HG03196 (cell line): ENCODE results near the gene ZNF316.
"Not testable (repeated sequence)": the region's sequence is repeated elsewhere in the genome, so short reads cannot be mapped to it uniquely, and the experiment has no call there.

Experiments used
- ATAC-seq: cut with Tn5 transposase; IDR thresholded peaks from one replicate; pipeline ENCODE4 v1.9.1; 2021; ENCODE audit not compliant: unreplicated experiment

The ZNF316 gene

DNA sequence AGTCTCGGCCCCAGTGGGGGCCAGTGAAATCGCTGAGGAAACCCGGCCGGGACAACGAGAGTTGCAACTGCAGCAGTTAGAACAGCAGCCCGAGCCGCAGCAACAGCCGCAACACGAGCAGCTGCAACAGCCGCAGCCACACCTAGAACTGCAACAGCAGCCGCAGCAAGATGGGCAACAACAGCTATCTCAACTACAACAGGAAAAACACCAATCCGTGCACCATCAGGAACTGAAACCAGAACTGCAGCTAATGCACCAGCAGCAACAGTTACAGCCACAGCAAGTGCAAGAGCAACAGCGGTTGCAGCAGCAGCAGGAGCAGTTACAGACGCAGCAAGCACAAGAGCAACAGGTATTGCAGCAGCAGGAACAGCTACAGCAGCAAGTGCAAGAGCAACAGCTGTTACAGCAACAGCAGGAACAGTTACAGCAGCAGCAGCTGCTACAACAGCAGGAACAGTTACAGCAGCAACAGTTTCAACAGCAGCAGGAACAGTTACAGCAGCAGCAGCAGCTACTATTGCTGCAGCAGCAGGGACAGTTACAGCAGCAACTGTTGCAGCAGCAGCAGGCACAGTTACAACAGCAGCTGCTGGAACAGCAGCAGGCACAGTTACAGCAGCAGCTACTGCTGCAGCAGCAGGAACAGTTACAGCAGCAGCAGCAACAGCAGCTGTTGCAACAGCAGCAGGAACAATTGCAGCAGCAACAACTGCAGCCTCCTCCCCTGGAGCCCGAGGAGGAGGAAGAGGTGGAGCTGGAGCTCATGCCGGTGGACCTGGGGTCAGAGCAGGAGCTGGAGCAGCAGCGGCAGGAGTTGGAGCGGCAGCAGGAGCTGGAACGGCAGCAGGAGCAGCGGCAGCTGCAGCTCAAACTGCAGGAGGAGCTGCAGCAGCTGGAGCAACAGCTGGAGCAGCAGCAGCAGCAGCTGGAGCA is 15.7 kb upstream of the ZNF316 start:
- ATAC-seq = no peak

DNA sequence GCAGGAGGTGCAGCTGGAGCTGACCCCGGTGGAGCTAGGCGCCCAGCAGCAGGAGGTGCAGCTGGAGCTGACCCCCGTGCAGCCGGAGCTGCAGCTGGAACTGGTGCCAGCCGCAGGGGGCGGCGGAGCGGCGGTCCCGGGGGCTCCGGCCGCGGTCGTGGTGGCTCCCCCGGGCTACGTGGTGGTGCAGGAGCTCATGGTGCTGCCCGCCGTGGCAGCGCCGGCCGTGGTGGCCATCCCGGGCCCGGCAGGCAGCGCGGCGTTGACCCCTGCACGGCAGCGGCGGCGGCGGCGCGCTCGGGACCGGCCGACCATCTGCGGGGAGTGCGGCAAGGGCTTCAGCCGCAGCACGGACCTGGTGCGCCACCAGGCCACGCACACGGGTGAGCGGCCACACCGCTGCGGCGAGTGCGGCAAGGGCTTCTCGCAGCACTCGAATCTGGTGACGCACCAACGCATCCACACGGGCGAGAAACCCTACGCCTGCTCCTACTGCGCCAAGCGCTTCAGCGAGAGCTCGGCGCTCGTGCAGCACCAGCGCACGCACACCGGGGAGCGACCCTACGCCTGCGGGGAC is 14.9 kb upstream of the ZNF316 start:
- no peak for ATAC-seq

- ATAC-seq = no peak
Measured at GRCh38 chr7:6623589-6624245, 13.4 kb upstream of the ZNF316 start.

DNA sequence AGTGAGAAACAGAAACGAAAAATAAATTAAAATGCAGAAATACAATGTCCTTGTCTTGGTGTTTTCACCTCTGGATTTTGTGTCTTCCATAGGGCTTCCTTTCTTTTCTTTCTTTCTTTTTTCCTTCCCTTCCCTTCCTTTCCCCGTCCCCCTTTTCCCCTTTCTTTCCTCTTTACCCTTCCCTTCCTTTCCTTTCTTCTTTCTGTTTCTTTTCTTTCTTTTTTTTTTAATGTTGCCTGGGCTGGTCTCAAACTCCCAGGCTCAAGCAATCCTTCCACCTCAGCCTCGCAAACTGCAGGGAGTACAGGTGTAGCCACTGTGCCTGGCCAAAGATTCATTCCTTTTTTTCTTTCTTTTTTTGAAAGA is 12.9 kb upstream of the ZNF316 start:
- no peak for ATAC-seq

- ATAC-seq = no peak
Measured at GRCh38 chr7:6628045-6628444, 9.1 kb upstream of the ZNF316 start.

DNA sequence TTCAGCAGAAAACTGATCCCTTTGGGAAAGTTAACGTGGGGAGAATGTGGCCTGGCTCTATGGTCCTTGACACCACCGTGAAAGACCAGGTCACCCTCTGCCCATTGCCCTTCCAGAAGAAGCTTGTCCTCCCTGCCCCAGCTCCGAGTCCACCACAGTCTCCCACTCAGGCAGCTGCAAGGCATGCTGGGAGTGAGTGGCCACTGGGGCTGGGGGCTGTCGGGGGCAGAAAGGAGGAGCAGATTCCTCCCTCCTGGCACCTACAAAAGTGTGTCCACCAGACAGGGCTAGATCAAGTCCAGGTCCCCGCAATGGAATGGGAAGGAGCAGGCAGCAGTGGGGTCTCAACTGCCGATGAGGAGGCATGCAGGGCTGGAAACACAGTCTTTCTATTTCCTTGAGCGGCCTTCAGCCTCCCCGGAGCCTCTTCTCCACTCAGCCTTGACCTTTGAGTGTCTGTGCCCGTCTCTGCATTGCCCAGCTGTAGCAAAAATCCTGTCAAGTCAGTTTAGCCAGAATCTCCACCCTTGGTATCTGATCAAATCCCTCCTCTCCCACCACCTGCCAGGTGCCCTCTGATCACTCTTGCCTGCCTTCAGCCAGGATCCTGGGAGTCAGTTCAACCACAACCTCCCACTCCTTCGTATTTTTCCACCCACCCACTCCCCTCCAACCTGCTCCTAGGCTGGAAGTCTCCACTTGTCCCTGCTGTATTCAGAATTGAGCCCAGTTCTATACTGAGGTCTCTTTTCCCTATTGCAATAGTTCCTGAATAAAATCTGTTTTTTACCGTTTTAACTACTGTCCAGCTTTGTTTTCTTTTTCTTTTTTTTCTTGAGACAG is 6.9 kb upstream of the ZNF316 start:
- no peak for ATAC-seq

- ATAC-seq = no peak
Measured at GRCh38 chr7:6631605-6632004, 5.5 kb upstream of the ZNF316 start.

GRCh38 chr7:6634021-6634420 is 3.1 kb upstream of the ZNF316 start:
- no peak for ATAC-seq

DNA sequence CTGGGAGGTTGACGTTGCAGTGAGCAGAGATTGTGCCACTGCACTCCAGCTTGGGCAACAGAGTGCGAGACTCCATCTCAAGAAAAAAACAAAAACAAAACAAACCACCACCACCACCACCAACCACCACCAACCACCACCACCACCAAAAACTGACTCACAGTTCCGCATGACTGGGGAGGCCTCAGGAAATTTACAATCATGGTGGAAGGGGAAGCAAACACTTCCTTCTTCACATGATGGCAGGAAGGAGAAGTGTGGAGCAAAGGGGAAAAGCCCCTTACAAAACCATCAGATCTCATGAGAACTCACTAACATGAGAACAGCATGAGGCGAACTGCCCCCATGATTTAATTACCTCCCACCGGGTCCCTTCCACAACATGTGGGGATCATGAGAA is 2.1 kb upstream of the ZNF316 start:
- ATAC-seq = not testable (repeated sequence)

DNA sequence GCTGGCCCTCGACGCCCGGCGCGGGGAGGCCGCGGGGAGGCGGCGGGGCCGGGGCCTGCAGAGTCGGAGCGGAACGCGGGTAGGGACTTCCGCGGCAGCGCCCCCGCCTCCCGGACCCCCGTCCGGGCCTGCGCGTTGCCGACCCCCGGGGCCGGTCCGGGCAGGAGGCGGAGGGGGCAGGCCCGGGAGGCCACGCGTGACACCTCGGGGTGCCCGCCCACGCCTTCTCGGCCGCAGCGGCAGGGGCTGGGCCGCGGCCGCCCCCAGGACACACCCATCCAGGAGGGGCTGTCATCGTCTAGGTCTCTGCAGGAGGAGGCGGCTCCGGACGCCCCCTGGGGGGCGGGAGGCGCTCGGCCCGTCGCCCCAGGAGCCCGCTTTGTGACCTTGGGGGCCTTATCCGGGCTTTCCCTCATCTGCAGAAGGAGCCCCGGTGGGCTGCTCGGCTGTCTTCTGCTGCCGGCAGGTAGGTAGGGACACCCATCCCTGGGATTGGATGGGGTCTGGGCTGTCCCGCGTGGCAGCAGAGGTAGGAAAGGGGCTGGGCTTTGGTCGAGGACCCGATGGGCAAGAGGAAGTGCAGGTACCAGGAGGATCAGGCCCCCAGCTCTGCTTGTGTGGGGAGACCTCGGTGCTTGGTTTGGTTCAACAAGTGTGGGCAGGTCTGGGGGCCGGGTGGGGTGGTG is 569 bp downstream of the ZNF316 start:
- ATAC-seq = peak; percentile 46

GRCh38 chr7:6639032-6639431 is 1.9 kb downstream of the ZNF316 start:
- ATAC-seq = no peak

GRCh38 chr7:6639627-6640026 is 2.5 kb downstream of the ZNF316 start:
- ATAC-seq = no peak

DNA sequence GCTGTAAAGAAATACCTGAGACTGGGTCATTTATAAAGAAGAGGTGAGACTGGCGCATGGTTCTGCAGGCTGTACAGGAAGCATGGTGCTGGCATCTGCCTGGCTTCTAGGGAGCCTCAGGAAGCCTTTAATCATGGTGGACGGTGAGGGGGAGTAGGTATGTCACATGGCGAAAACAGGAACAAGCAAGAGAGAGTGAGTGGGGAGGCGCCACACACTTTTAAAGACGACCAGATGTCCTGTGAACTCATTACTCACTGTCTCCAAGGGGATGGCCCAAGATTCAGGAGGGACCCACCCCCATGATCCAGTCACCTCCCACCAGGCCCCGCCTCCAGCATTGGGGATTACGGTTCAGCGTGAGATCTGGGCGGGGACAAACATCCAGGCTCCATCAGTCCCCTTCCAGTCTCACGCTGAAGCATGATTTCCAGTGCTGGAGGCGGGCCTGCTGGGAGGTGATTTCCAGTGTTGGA is 3.2 kb downstream of the ZNF316 start:
- ATAC-seq = no peak

DNA sequence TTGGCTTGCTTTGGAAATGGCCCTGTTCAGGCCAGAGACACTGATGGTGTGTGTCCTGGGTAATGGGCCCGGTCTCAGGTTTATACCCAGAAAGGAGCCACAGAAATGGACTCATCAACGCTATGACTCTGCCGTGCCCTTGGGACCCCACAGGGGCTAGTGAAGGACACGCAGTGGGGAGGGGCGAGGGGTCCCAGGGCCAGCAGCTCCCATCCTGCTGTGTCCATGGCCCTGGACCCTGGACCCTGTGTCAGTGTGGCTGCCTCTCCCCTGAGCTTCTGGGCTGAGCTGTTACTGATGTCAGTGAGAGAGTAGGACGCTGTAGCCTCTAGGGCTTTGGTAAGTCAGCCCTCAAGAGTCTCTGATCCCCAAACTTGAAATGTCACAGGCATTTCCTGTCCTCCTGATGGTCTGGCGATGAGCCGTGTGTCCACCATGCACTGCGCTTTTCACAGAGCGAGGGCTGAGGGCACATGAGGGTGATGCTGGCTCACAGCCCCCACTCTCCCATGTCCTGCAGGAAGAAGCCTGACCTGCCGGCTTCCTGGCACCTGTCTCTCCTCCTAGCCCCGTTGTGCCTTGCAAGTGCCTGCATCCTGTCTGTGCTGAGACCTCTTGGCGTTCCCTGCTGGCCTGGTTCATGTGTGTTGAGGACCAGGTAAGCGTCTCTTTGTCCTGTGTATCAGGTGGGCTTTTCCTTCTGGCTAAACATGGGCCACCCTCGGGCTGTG is 4.4 kb downstream of the ZNF316 start:
- no peak for ATAC-seq

DNA sequence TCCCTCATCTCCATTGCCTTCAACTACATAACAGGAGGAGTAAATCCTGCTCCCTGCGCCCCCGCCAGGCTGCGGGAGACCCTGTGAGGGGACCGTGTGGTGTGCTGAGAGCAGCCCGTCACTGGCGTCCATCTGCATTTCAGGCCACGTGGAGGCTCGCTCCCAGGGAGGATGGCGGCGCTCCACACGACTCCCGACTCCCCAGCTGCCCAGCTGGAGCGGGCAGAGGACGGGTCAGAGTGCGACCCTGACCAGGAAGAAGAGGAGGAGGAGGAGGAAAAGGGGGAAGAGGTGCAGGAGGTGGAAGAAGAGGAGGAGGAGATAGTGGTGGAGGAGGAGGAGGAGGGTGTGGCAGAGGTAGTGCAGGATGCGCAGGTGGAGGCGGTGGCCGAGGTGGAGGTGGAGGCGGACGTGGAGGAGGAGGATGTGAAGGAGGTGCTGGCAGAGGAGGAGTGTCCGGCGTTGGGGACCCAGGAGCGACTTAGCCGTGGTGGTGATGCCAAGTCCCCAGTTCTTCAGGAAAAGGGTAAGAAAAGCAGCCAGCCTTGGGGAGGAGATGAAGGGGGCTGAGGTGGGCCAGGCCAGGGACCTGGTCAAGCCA is 5.2 kb downstream of the ZNF316 start:
- ATAC-seq = no peak

DNA sequence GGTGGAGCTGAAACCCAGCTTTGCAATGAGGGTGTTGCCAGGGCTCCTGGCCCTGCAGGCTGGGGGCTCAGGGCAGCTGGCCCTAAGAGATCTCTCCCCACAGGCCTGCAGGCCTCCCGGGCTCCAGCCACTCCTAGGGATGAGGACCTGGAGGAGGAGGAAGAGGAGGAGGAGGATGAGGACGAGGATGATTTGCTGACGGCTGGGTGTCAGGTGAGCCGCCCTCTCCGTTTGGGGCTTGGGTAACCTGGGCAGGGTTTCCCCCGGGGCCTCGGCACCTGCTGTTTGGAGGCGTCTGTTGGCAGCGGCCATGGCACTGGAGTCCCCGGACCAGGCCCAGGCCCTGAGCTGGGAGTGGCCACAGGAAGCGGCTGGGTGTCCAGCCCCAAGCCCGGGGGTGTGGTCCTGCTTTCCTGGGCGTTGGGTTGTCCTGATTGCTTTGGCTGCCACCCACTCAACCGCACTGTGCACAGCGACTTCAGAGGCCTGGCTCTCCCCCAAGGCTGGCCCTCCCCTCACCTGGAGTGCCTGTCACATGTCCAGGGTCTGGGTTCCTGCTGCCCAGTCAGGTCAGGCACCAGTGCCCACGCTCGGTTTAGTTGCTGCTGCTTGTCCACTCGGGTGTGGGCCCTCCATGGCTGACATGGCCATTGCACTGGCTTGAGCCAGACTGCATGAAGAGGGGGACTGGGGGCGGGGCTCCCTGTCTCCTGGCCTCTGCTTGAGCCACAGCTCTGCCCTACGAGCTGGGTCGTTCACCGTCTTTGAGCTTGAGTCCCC is 5.9 kb downstream of the ZNF316 start:
- ATAC-seq = no peak

- ATAC-seq = no peak
Measured at GRCh38 chr7:6643915-6644625, 7.0 kb downstream of the ZNF316 start.

GRCh38 chr7:6644728-6645127 is 7.6 kb downstream of the ZNF316 start:
- ATAC-seq = no peak
